PC-9 (cell line): Measurements from ENCODE around the gene ADCY4. TPM values are rescaled to one million over a fixed set of nuclear protein-coding genes. Genes with fewer than 3 reads are reported as not detected.

Experiments
- BruUV-seq: library from RNA; stranded (reverse); fragments of 400-500 nt; replicated peaks from 2 replicates; lab custom pipeline; 2021; lab: Mats Ljungman, UMichigan
- CTCF ChIA-PET: fragments of 300-600 bp; sonication (Branson Sonifier 250); formaldehyde crosslinking; loops from one replicate; lab custom pipeline; 2022; ENCODE audit warnings: antibody characterized with exemption; lab: Charles Lee
- POLR2A ChIA-PET: fragments of 300-600 bp; sonication (Branson Sonifier 250); formaldehyde crosslinking; loops from one replicate; lab custom pipeline; 2022; ENCODE audit warnings: antibody characterized with exemption; ENCODE audit not compliant: unreplicated experiment; lab: Charles Lee
- DNase-seq, 2 experiments: peaks; one replicate each; pipeline versions ENCODE4 v3.0.0 to v3.0.0-alpha.2; 2015 to 2022; ENCODE audit warnings: mixed read lengths in 1 of 2
- H2AFZ ChIP-seq: fragments of 200-600 bp; sonication (generic); 2 replicates; pipeline ENCODE4 v1.8.1; 2017; ENCODE audit warnings: antibody characterized with exemption
- H3F3A ChIP-seq: fragments of 200-600 bp; sonication (generic); 2 replicates; pipeline ENCODE4 v1.8.1; 2017; ENCODE audit warnings: antibody characterized with exemption, mild to moderate bottlenecking, low read depth; ENCODE audit not compliant: insufficient read depth
- H3K27ac ChIP-seq: fragments of 200-600 bp; sonication (generic); 2 replicates; pipeline ENCODE4 v1.6.1; 2016; ENCODE audit warnings: mixed run types
- H3K27me3 ChIP-seq: fragments of 200-600 bp; sonication (generic); 2 replicates; pipeline ENCODE4 v1.6.1; 2016; ENCODE audit warnings: low read depth, mixed run types; ENCODE audit not compliant: insufficient read depth
- H3K36me3 ChIP-seq: fragments of 200-600 bp; sonication (generic); 2 replicates; pipeline ENCODE4 v1.6.1; 2016; ENCODE audit warnings: low read depth, mixed run types
- H3K4me1 ChIP-seq: fragments of 200-600 bp; sonication (generic); replicated peaks from 2 replicates; pipeline ENCODE4 v1.6.1; 2016; ENCODE audit warnings: mixed run types; ENCODE audit not compliant: insufficient read depth
- H3K4me2 ChIP-seq: fragments of 200-600 bp; sonication (generic); 2 replicates; pipeline ENCODE4 v1.6.1; 2017; ENCODE audit warnings: mixed run types
- H3K4me3 ChIP-seq: fragments of 200-600 bp; sonication (generic); 2 replicates; pipeline ENCODE4 v1.6.1; 2016; ENCODE audit warnings: mixed run types
- H3K79me2 ChIP-seq: fragments of 200-600 bp; sonication (generic); 2 replicates; pipeline ENCODE4 v1.6.1; 2017; ENCODE audit warnings: low read depth, mixed run types
- H3K9me2 ChIP-seq: fragments of 200-600 bp; sonication (generic); 2 replicates; pipeline ENCODE4 v1.8.1; 2017; ENCODE audit warnings: mild to moderate bottlenecking; ENCODE audit not compliant: insufficient read depth
- H3K9me3 ChIP-seq: fragments of 200-600 bp; sonication (generic); 2 replicates; pipeline ENCODE4 v1.8.1; 2016; ENCODE audit warnings: low read depth; ENCODE audit not compliant: insufficient read depth
- H4K20me1 ChIP-seq: fragments of 200-600 bp; sonication (generic); 2 replicates; pipeline ENCODE4 v1.8.1; 2017; ENCODE audit not compliant: insufficient read depth
- EZH2 ChIP-seq: fragments of 200-600 bp; sonication (generic); IDR thresholded peaks from 2 replicates; pipeline ENCODE4 v1.8.0; 2017; ENCODE audit warnings: antibody characterized with exemption, low read depth
- intact Hi-C: fragments of 100-400 bp; cut with micrococcal nuclease; formaldehyde crosslinking; loops from one replicate; pipeline ENCODE4 v1.10.0; 2022; ENCODE audit not compliant: unreplicated experiment
- total RNA-seq: library from RNA; stranded (reverse); gene quantifications from 2 replicates; pipeline ENCODE4 v1.2.3, GENCODE V29; 2021
- TF ChIP-seq, protein P1 (sequence below): fragments of 200-600 bp; sonication (generic); conservative IDR thresholded peaks from 2 replicates; pipeline ENCODE4 v1.6.1; 2017; ENCODE audit warnings: mixed run types, antibody characterized with exemption, mild to moderate bottlenecking, moderate library complexity

Gene ADCY4
- total RNA-seq, 1 experiment from 2014 or later, result 1.8 TPM

DNA sequence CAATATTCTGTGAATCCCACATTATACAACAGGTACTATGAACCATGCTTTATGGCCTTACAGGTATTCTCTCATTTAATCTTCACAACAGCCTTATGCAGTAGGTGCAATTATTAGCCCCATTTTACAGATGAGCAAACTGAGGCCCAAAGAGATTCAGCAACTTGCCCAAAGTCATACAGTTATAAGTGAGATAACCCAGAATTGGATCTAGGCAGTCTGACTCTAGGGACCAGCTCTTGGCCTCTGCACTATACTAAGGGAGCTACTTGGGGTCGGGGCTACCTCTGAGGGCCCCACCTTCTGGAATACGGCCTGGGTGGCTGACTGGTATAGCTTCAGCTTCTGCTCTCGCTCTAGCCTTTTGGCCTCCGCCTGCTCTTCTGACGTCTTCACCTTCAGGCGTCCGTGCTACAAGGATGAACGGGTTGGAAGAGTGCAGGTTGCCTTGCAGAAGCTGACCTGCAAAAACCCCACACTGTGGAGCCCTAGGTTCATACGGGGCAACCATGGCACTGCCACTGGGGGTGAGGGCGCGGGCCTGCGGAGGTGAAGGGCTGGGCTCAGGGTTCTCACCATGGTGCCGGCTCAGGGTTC lies 64.2 kb downstream of the ADCY4 start:
- peaks cover 19% of the 10 kb centered on the region for H3F3A ChIP-seq
- POLR2A ChIA-PET, result interaction anchor here (0.5 kb wide), 1 partner anchor 37 kb away, joined by 4 read pairs; no protein-coding TSS in a partner anchor
- no peaks in the 10 kb centered on the region for H3K36me3 ChIP-seq
- peak overlapping the region; percentile 91 for H3K4me3 ChIP-seq
- H3K9me3 ChIP-seq, result no peaks in the 10 kb centered on the region
- TF ChIP-seq EZH2, result no peak
- TF ChIP-seq, protein P1, sequence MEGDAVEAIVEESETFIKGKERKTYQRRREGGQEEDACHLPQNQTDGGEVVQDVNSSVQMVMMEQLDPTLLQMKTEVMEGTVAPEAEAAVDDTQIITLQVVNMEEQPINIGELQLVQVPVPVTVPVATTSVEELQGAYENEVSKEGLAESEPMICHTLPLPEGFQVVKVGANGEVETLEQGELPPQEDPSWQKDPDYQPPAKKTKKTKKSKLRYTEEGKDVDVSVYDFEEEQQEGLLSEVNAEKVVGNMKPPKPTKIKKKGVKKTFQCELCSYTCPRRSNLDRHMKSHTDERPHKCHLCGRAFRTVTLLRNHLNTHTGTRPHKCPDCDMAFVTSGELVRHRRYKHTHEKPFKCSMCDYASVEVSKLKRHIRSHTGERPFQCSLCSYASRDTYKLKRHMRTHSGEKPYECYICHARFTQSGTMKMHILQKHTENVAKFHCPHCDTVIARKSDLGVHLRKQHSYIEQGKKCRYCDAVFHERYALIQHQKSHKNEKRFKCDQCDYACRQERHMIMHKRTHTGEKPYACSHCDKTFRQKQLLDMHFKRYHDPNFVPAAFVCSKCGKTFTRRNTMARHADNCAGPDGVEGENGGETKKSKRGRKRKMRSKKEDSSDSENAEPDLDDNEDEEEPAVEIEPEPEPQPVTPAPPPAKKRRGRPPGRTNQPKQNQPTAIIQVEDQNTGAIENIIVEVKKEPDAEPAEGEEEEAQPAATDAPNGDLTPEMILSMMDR, result no peak
- H3K79me2 ChIP-seq, result no peaks in the 10 kb centered on the region
- no peaks in the 10 kb centered on the region for H3K9me2 ChIP-seq
- peak overlapping the region; percentile 91 for H2AFZ ChIP-seq
- intact Hi-C loops, result no loop called here
- peaks cover 20% of the 10 kb centered on the region for H3K4me1 ChIP-seq
- H4K20me1 ChIP-seq, result no peaks in the 10 kb centered on the region
- no peak overlapping the region for H3K27ac ChIP-seq
- CTCF ChIA-PET, result interaction anchor here (1.0 kb wide), 1 partner anchor 27 kb away, joined by 4 read pairs; no protein-coding TSS in a partner anchor
- TSS peak; percentile 66 for BruUV-seq
- H3K27me3 ChIP-seq, result no peaks in the 10 kb centered on the region
- peak overlapping the region; percentile 84 for H3K4me2 ChIP-seq
- no peak for DNase-seq

DNA sequence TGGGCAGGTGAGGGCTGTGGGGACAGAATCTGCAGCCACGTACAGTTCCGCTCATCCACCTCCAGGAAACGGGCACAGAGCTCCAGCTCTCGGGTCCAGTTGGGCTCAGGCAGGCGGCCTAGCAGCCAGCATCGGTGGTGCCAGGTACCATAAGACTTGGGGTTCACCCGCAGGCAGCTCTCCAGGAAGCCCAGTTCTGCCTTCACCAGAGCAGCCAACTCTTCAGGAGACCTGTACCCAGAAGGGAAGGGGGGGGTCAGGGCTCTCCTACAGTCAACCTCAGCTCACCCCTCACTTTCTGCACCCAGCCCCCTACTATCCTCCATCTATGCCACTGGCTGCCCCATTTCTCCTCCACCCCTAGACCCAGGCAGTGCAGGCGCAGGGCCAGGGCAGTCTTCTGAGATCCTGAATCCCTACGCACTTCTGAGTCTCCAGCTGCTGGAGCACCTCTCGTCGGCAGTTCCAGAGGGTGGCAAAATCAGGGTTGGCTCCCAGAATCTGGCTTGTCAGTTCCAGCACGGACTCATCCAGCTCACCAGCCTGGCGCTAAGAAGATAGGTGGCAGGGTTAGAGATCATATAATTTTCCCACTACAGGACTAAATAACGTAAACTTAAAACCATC lies 64.8 kb downstream of the ADCY4 start:
- intact Hi-C loops, result no loop called here
- Histone ChIP-seq H3F3A (peaks cover 19% of the 10 kb centered on the region), H4K20me1 (no peaks in the 10 kb centered on the region), H3K4me1 (peaks cover 20% of the 10 kb centered on the region), H3K4me2 (no peak overlapping the region), H3K9me2 (no peaks in the 10 kb centered on the region), H3K36me3 (no peaks in the 10 kb centered on the region), H3K9me3 (no peaks in the 10 kb centered on the region), H3K27ac (no peak overlapping the region), H3K27me3 (no peaks in the 10 kb centered on the region), H2AFZ (no peak overlapping the region), H3K4me3 (no peak overlapping the region), H3K79me2 (no peaks in the 10 kb centered on the region)
- no peak for TF ChIP-seq EZH2
- TF ChIP-seq, protein P1, result no peak
- POLR2A ChIA-PET, result no interaction called here
- no TSS peak for BruUV-seq
- no peak for DNase-seq
- CTCF ChIA-PET, result no interaction called here

DNA sequence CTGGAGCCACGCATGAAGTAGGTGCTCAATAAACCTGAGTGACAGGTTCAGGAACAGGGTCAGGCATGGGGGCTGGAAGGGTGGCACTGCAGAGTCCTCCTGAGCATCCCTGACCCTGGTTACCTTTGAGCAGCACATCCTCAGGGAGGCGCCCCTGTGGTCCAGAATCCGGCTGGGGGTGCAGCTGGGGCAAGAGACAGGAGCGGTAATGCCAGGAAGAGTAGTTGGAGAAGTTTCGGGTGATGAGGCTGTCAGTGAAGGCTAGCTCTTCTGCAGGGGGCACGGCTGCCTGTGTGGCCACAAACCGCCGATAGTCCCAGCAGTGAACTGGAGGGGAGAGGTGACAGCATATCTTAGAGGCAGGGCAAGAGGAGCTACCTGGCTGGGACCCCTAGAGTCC lies 65.5 kb downstream of the ADCY4 start:
- no peaks in the 10 kb centered on the region for H3K36me3 ChIP-seq
- H3K4me1 ChIP-seq, result peaks cover 18% of the 10 kb centered on the region
- intact Hi-C loops, result no loop called here
- no peak overlapping the region for H3K4me2 ChIP-seq
- H3K9me3 ChIP-seq, result no peaks in the 10 kb centered on the region
- H2AFZ ChIP-seq, result no peak overlapping the region
- no peaks in the 10 kb centered on the region for H3K9me2 ChIP-seq
- ChIA-PET POLR2A (no interaction called here), CTCF (no interaction called here)
- no peak overlapping the region for H3K4me3 ChIP-seq
- H3F3A ChIP-seq, result peaks cover 14% of the 10 kb centered on the region; the same call in 1 of the 2 replicates
- H3K27ac ChIP-seq, result no peak overlapping the region
- DNase-seq, result no peak
- no TSS peak for BruUV-seq
- no peaks in the 10 kb centered on the region for H3K27me3 ChIP-seq
- no peak for TF ChIP-seq EZH2
- TF ChIP-seq, protein P1, result no peak
- H4K20me1 ChIP-seq, result no peaks in the 10 kb centered on the region
- H3K79me2 ChIP-seq, result no peaks in the 10 kb centered on the region

Other genes with a start within 250 kb of the ADCY4 start
- gene PCK2, start 240.8 kb downstream of the ADCY4 start, total RNA-seq, result 77.4 and 113 TPM in 2 replicates
- gene DCAF11, start 220.3 kb downstream of the ADCY4 start, total RNA-seq, result 52.7 and 87.6 TPM in 2 replicates
- gene NRL, start 220.1 kb downstream of the ADCY4 start, total RNA-seq, result 1.2 and 2.3 TPM in 2 replicates
- gene FITM1, start 204.4 kb downstream of the ADCY4 start, total RNA-seq, result 0.48 and 0.72 TPM in 2 replicates
- 172 and 174 TPM in 2 replicates for gene PSME1, start 198.9 kb downstream of the ADCY4 start, total RNA-seq
- 27.4 and 37.1 TPM in 2 replicates for gene EMC9, start 193.5 kb downstream of the ADCY4 start, total RNA-seq
- 96.0 and 153 TPM in 2 replicates for gene PSME2, start 188.5 kb downstream of the ADCY4 start, total RNA-seq
- 44.6 and 60.8 TPM in 2 replicates for gene RNF31, start 187.6 kb downstream of the ADCY4 start, total RNA-seq
- 18.8 and 21.4 TPM in 2 replicates for gene IRF9, start 173.8 kb downstream of the ADCY4 start, total RNA-seq
- gene REC8, start 163.0 kb downstream of the ADCY4 start, total RNA-seq, result 6.5 and 8.3 TPM in 2 replicates
- gene IPO4, start 146.3 kb downstream of the ADCY4 start, total RNA-seq, result 39.0 and 44.1 TPM in 2 replicates
- 37.3 and 41.2 TPM in 2 replicates for gene TM9SF1, start 139.6 kb downstream of the ADCY4 start, total RNA-seq
- gene TSSK4, start 129.4 kb downstream of the ADCY4 start, total RNA-seq, result not detected in 2 replicates
- gene CHMP4A, start 121.6 kb downstream of the ADCY4 start, total RNA-seq, result 31.2 and 37.6 TPM in 2 replicates
- 8.7 and 15.3 TPM in 2 replicates for gene MDP1, start 119.0 kb downstream of the ADCY4 start, total RNA-seq
- 134 and 179 TPM in 2 replicates for gene NEDD8, start 102.7 kb downstream of the ADCY4 start, total RNA-seq
- gene GMPR2, start 102.1 kb downstream of the ADCY4 start, total RNA-seq, result 55.3 and 63.7 TPM in 2 replicates
- gene TINF2, start 92.4 kb downstream of the ADCY4 start, total RNA-seq, result 22.4 and 23.0 TPM in 2 replicates
- gene TGM1, start 71.9 kb downstream of the ADCY4 start, total RNA-seq, result 7.2 and 7.5 TPM in 2 replicates
- 25.2 and 30.1 TPM in 2 replicates for gene RABGGTA, start 63.5 kb downstream of the ADCY4 start, total RNA-seq
- gene DHRS1, start 35.3 kb downstream of the ADCY4 start, total RNA-seq, result 37.9 and 41.4 TPM in 2 replicates
- 24.4 and 31.1 TPM in 2 replicates for gene NOP9, start 35.2 kb downstream of the ADCY4 start, total RNA-seq
- not detected in 2 replicates for gene CIDEB, start 27.1 kb downstream of the ADCY4 start, total RNA-seq
- 15.0 and 26.1 TPM in 2 replicates for gene LTB4R2, start 24.9 kb downstream of the ADCY4 start, total RNA-seq
- gene LTB4R, start 23.6 kb downstream of the ADCY4 start, total RNA-seq, result 10.3 and 16.4 TPM in 2 replicates
- 4.0 and 6.4 TPM in 2 replicates for gene RIPK3, start 4.9 kb upstream of the ADCY4 start, total RNA-seq
- gene NFATC4, start 33.1 kb upstream of the ADCY4 start, total RNA-seq, result 48.3 and 76.3 TPM in 2 replicates
- 15.1 and 17.7 TPM in 2 replicates for gene NYNRIN, start 63.9 kb upstream of the ADCY4 start, total RNA-seq
- gene CBLN3, start 94.6 kb upstream of the ADCY4 start, total RNA-seq, result 7.6 and 8.3 TPM in 2 replicates
- 51.5 and 53.4 TPM in 2 replicates for gene KHNYN, start 94.9 kb upstream of the ADCY4 start, total RNA-seq
- 14.8 and 17.2 TPM in 2 replicates for gene SDR39U1, start 107.7 kb upstream of the ADCY4 start, total RNA-seq
- gene CMA1, start 173.2 kb upstream of the ADCY4 start, total RNA-seq, result not detected in 2 replicates
- not detected in 2 replicates for gene CTSG, start 241.2 kb upstream of the ADCY4 start, total RNA-seq